Muscle of leg (tissue), 11 donors: ENCODE data around the gene AKT3. TPM values are rescaled to one million over a fixed set of nuclear protein-coding genes. Genes with fewer than 3 reads are reported as not detected.
"Not testable (repeated sequence)": the region's sequence is repeated elsewhere in the genome, so short reads cannot be mapped to it uniquely, and the experiment has no call there.

Source experiments
- DNase-seq: peaks from one replicate; pipeline ENCODE4 v3.0.0; 2013
- H3K27ac ChIP-seq: one replicate; pipeline ENCODE4 v1.5.1; 2013; ENCODE audit warnings: mild to moderate bottlenecking, low read length, control low read depth
- H3K27me3 ChIP-seq: one replicate; pipeline ENCODE4 v1.6.1; 2013; ENCODE audit warnings: low read length; ENCODE audit not compliant: control insufficient read depth, insufficient read depth
- H3K36me3 ChIP-seq: one replicate; pipeline ENCODE4 v1.6.1; 2013; ENCODE audit warnings: low read length; ENCODE audit not compliant: control insufficient read depth, insufficient read depth
- H3K4me1 ChIP-seq: one replicate; pipeline ENCODE4 v1.6.1; 2013; ENCODE audit warnings: low read length; ENCODE audit not compliant: control insufficient read depth, insufficient read depth
- H3K4me3 ChIP-seq: one replicate; pipeline ENCODE4 v1.5.1; 2013; ENCODE audit warnings: low read length, control low read depth
- H3K9me3 ChIP-seq: replicated peaks from 2 replicates; pipeline ENCODE4 v1.6.1; 2013; ENCODE audit warnings: low read depth, low read length; ENCODE audit not compliant: control insufficient read depth
- WGBS: methylation state at CpG from one replicate; pipeline ENCODE4 v1.1.5; 2013; ENCODE audit warnings: missing lambda C conversion rate; ENCODE audit not compliant: insufficient coverage; 5-methylcytosine and 5-hydroxymethylcytosine counted together
- polyA plus RNA-seq, 8 donors: library from polyadenylated mRNA; unstranded; fragments of 120-200 nt; gene quantifications; one replicate each; pipeline versions ENCODE4 v1.2.1 to v1.2.3, GENCODE V29; 2013; ENCODE audit warnings: inconsistent platforms in 1 of 8, low replicate concordance in 1 of 8; ENCODE audit not compliant: insufficient read length in 8 of 8, insufficient read depth in 1 of 8
- total RNA-seq: library from RNA; stranded (reverse); fragments of 120-200 nt; gene quantifications from one replicate; pipeline ENCODE4 v1.2.4, GENCODE V29; 2013

The AKT3 gene
- total and polyA plus RNA-seq, 9 donors = 14.3 to 25.0 (median 19.6) TPM

GRCh38 chr1:243680860-243681259 lies 169.2 kb downstream of the AKT3 start:
- H3K27me3 ChIP-seq = no peaks in the 10 kb centered on the region
- H3K36me3 ChIP-seq = no peaks in the 10 kb centered on the region
- no peaks in the 10 kb centered on the region for H3K4me1 ChIP-seq
- no peaks in the 10 kb centered on the region for H3K9me3 ChIP-seq
- no peak overlapping the region for H3K27ac ChIP-seq
- no peak for DNase-seq
- no peak overlapping the region for H3K4me3 ChIP-seq

GRCh38 chr1:243672539-243673074 lies 177.4 kb downstream of the AKT3 start:
- Histone ChIP-seq H3K36me3 (no peaks in the 10 kb centered on the region), H3K27ac (no peak overlapping the region), H3K9me3 (no peaks in the 10 kb centered on the region), H3K27me3 (no peaks in the 10 kb centered on the region), H3K4me1 (no peaks in the 10 kb centered on the region), H3K4me3 (no peak overlapping the region)
- no CpG with 5 or more reads among the region's 3 CpGs for WGBS
- DNase-seq = no peak

GRCh38 chr1:243667591-243667990 lies 182.5 kb downstream of the AKT3 start:
- no peak for DNase-seq
- H3K36me3 ChIP-seq = no peaks in the 10 kb centered on the region
- H3K9me3 ChIP-seq = no peaks in the 10 kb centered on the region
- no peak overlapping the region for H3K4me3 ChIP-seq
- no peaks in the 10 kb centered on the region for H3K27me3 ChIP-seq
- no peak overlapping the region for H3K27ac ChIP-seq
- WGBS = 100% methylated on average over 2 of the region's 2 CpGs
- H3K4me1 ChIP-seq = no peaks in the 10 kb centered on the region

GRCh38 chr1:243667133-243667532 lies 182.9 kb downstream of the AKT3 start:
- no peaks in the 10 kb centered on the region for H3K9me3 ChIP-seq
- DNase-seq = no peak
- 96% methylated on average over 3 of the region's 5 CpGs for WGBS
- H3K27me3 ChIP-seq = no peaks in the 10 kb centered on the region
- no peak overlapping the region for H3K27ac ChIP-seq
- no peaks in the 10 kb centered on the region for H3K4me1 ChIP-seq
- no peaks in the 10 kb centered on the region for H3K36me3 ChIP-seq
- no peak overlapping the region for H3K4me3 ChIP-seq

GRCh38 chr1:243663651-243664050 lies 186.4 kb downstream of the AKT3 start:
- peaks cover 2% of the 10 kb centered on the region for H3K9me3 ChIP-seq
- no peaks in the 10 kb centered on the region for H3K36me3 ChIP-seq
- WGBS = no CpG with 5 or more reads among the region's 1 CpG
- no peak overlapping the region for H3K4me3 ChIP-seq
- H3K27ac ChIP-seq = no peak overlapping the region
- no peak for DNase-seq
- H3K27me3 ChIP-seq = no peaks in the 10 kb centered on the region
- H3K4me1 ChIP-seq = no peaks in the 10 kb centered on the region

GRCh38 chr1:243662169-243662568 lies 187.9 kb downstream of the AKT3 start:
- not testable (repeated sequence) for H3K36me3 ChIP-seq, H3K4me1 ChIP-seq, H3K4me3 ChIP-seq, H3K27me3 ChIP-seq, H3K27ac ChIP-seq, H3K9me3 ChIP-seq, DNase-seq
- WGBS = no CpG with 5 or more reads among the region's 1 CpG

- no CpG with 5 or more reads among the region's 4 CpGs for WGBS
- no peak for DNase-seq
- Histone ChIP-seq H3K4me3 (no peak overlapping the region), H3K27me3 (no peaks in the 10 kb centered on the region), H3K36me3 (no peaks in the 10 kb centered on the region), H3K4me1 (no peaks in the 10 kb centered on the region), H3K9me3 (peaks cover 2% of the 10 kb centered on the region), H3K27ac (no peak overlapping the region)
These were observed 191.4 kb downstream of the AKT3 start for GRCh38 chr1:243658594-243659105.

GRCh38 chr1:243657793-243658192 lies 192.2 kb downstream of the AKT3 start:
- Histone ChIP-seq H3K27me3 (no peaks in the 10 kb centered on the region), H3K36me3 (no peaks in the 10 kb centered on the region), H3K4me1 (no peaks in the 10 kb centered on the region), H3K27ac (no peak overlapping the region), H3K9me3 (peaks cover 2% of the 10 kb centered on the region), H3K4me3 (no peak overlapping the region)
- no peak for DNase-seq
- WGBS = no CpG with 5 or more reads among the region's 1 CpG

GRCh38 chr1:243649530-243649929 lies 200.5 kb downstream of the AKT3 start:
- not testable (repeated sequence) for H3K27me3 ChIP-seq, H3K36me3 ChIP-seq, H3K4me3 ChIP-seq, H3K27ac ChIP-seq, H3K9me3 ChIP-seq, H3K4me1 ChIP-seq, DNase-seq
- WGBS = no CpG with 5 or more reads among the region's 3 CpGs

- no CpG with 5 or more reads among the region's 2 CpGs for WGBS
- no peak overlapping the region for H3K4me3 ChIP-seq
- H3K36me3 ChIP-seq = no peaks in the 10 kb centered on the region
- H3K27ac ChIP-seq = no peak overlapping the region
- no peaks in the 10 kb centered on the region for H3K27me3 ChIP-seq
- no peaks in the 10 kb centered on the region for H3K4me1 ChIP-seq
- DNase-seq = no peak
- peaks cover 3% of the 10 kb centered on the region for H3K9me3 ChIP-seq
These were observed 203.2 kb downstream of the AKT3 start for GRCh38 chr1:243646841-243647240.

- peaks cover 3% of the 10 kb centered on the region for H3K9me3 ChIP-seq
- peaks cover 1% of the 10 kb centered on the region for H3K36me3 ChIP-seq
- no peak overlapping the region for H3K27ac ChIP-seq
- no peaks in the 10 kb centered on the region for H3K27me3 ChIP-seq
- no CpG with 5 or more reads among the region's 6 CpGs for WGBS
- no peaks in the 10 kb centered on the region for H3K4me1 ChIP-seq
- no peak overlapping the region for H3K4me3 ChIP-seq
- no peak for DNase-seq
These were observed 204.8 kb downstream of the AKT3 start for GRCh38 chr1:243645281-243645680.
